HG03045 (cell line): ENCODE results near the gene ISYNA1.

Experiments
- ATAC-seq: cut with Tn5 transposase; IDR thresholded peaks from one replicate; pipeline ENCODE4 v1.9.1; 2021; ENCODE audit warnings: mild to moderate bottlenecking, moderate library complexity; ENCODE audit not compliant: unreplicated experiment

The ISYNA1 gene

GRCh38 chr19:18445262-18445948 lies 7.5 kb upstream of the ISYNA1 start:
- ATAC-seq: no peak

- ATAC-seq: no peak
Measured at GRCh38 chr19:18444513-18444912, 6.6 kb upstream of the ISYNA1 start.

GRCh38 chr19:18443831-18444230 lies 5.9 kb upstream of the ISYNA1 start:
- ATAC-seq: no peak

- ATAC-seq: no peak
Measured at GRCh38 chr19:18443406-18443805, 5.5 kb upstream of the ISYNA1 start.

GRCh38 chr19:18442941-18443340 lies 5.0 kb upstream of the ISYNA1 start:
- ATAC-seq: no peak

GRCh38 chr19:18441804-18442788 lies 4.2 kb upstream of the ISYNA1 start:
- no peak for ATAC-seq

- no peak for ATAC-seq
Measured at GRCh38 chr19:18440936-18441803, 3.2 kb upstream of the ISYNA1 start.

- ATAC-seq: no peak
Measured at GRCh38 chr19:18440415-18440877, 2.5 kb upstream of the ISYNA1 start.

- no peak for ATAC-seq
Measured at GRCh38 chr19:18439910-18440237, 1.9 kb upstream of the ISYNA1 start.

GRCh38 chr19:18439025-18439909 lies 1.3 kb upstream of the ISYNA1 start:
- no peak for ATAC-seq

- no peak for ATAC-seq
Measured at GRCh38 chr19:18438331-18439024, 545 bp upstream of the ISYNA1 start.

- ATAC-seq: peak; percentile 44
Measured at GRCh38 chr19:18436671-18437490, 1.1 kb downstream of the ISYNA1 start.

GRCh38 chr19:18435842-18436670 lies 1.9 kb downstream of the ISYNA1 start:
- no peak for ATAC-seq

GRCh38 chr19:18435178-18435841 lies 2.6 kb downstream of the ISYNA1 start:
- no peak for ATAC-seq

- no peak for ATAC-seq
Measured at GRCh38 chr19:18434411-18435175, 3.3 kb downstream of the ISYNA1 start.

- no peak for ATAC-seq
Measured at GRCh38 chr19:18433735-18434398, 4.1 kb downstream of the ISYNA1 start.
